HEK293 (cell line): Measurements from ENCODE around the gene FAM151A.

Source experiments
- CTCF ChIA-PET: fragments of 350-600 bp; formaldehyde crosslinking; extraction: SDS; loops from one replicate; lab custom pipeline; 2021; ENCODE audit warnings: antibody characterized with exemption; lab: Yijun Ruan, JAX
- POLR2A ChIA-PET: fragments of 300-600 bp; formaldehyde crosslinking; extraction: SDS; loops from one replicate; lab custom pipeline; 2020; ENCODE audit warnings: antibody characterized with exemption, inconsistent platforms; lab: Yijun Ruan, JAX
- H3K27ac ChIP-seq: fragments of 200-500 bp; sonication (Bioruptor generic); 2 replicates; pipeline ENCODE4 v1.5.1; 2014; ENCODE audit warnings: low read depth, low read length, control low read depth, inconsistent platforms; ENCODE audit errors: extremely low read depth
- H3K36me3 ChIP-seq, 2 experiments: fragments of 200-500 bp in 1 of 2; sonication (Bioruptor generic) in 1 of 2; 1 replicate in 1 of 2; 2 replicates in 1 of 2; pipeline ENCODE4 v1.5.1; 2014 to 2017; ENCODE audit warnings: inconsistent platforms in 2 of 2, low read length in 2 of 2; ENCODE audit not compliant: control insufficient read depth in 2 of 2, insufficient read depth in 1 of 2
- H3K4me1 ChIP-seq: fragments of 200-500 bp; sonication (Bioruptor generic); 2 replicates; pipeline ENCODE4 v1.5.1; 2014; ENCODE audit warnings: mild to moderate bottlenecking, low read length, inconsistent platforms; ENCODE audit not compliant: control insufficient read depth, insufficient read depth
- H3K4me3 ChIP-seq: 2 replicates; pipeline ENCODE4 v1.5.1; 2011; ENCODE audit warnings: low read depth, mild to moderate bottlenecking, control low read depth, low read length, moderate library complexity
- H3K9me3 ChIP-seq: fragments of 200-500 bp; sonication (Bioruptor generic); 2 replicates; pipeline ENCODE4 v1.5.1; 2014; ENCODE audit warnings: low read depth, low read length, inconsistent platforms; ENCODE audit not compliant: control insufficient read depth, insufficient read depth
- HOXD13 ChIP-seq: sonication (generic); formaldehyde crosslinking; IDR thresholded peaks from 2 replicates; pipeline ENCODE4 v1.8.0; 2022; ENCODE audit warnings: missing genetic modification reagents, borderline replicate concordance
- KLF8 ChIP-seq: fragments of 450-650 bp; formaldehyde crosslinking; IDR thresholded peaks from 2 replicates; pipeline ENCODE4 v1.5.1; 2016; ENCODE audit warnings: missing biosample characterization, missing genetic modification characterization
- KLF9 ChIP-seq: fragments of 450-650 bp; formaldehyde crosslinking; IDR thresholded peaks from 2 replicates; pipeline ENCODE4 v1.5.1; 2016; ENCODE audit warnings: missing biosample characterization, missing genetic modification characterization, low read depth
- RBAK ChIP-seq: fragments of 450-650 bp; formaldehyde crosslinking; IDR thresholded peaks from 2 replicates; pipeline ENCODE4 v1.5.1; 2016; ENCODE audit warnings: missing biosample characterization, missing genetic modification characterization
- SALL2 ChIP-seq: fragments of 450-650 bp; formaldehyde crosslinking; IDR thresholded peaks from 2 replicates; pipeline ENCODE4 v1.5.0; 2017; ENCODE audit warnings: missing biosample characterization, mild to moderate bottlenecking, missing genetic modification characterization, borderline replicate concordance
- TRIM28 ChIP-seq: IDR thresholded peaks from 2 replicates; pipeline ENCODE4 v1.6.1; 2011; ENCODE audit warnings: low read length, control low read depth, borderline replicate concordance
- ZBTB20 ChIP-seq: fragments of 450-650 bp; formaldehyde crosslinking; IDR thresholded peaks from 2 replicates; pipeline ENCODE4 v1.5.1; 2016; ENCODE audit warnings: missing biosample characterization, missing genetic modification characterization
- ZNF10 ChIP-seq: fragments of 450-650 bp; formaldehyde crosslinking; IDR thresholded peaks from 2 replicates; pipeline ENCODE4 v1.5.1; 2017; ENCODE audit warnings: missing biosample characterization, missing genetic modification characterization
- ZNF114 ChIP-seq: fragments of 450-650 bp; formaldehyde crosslinking; IDR thresholded peaks from 2 replicates; pipeline ENCODE4 v1.5.0; 2017; ENCODE audit warnings: missing biosample characterization, missing genetic modification characterization
- ZNF157 ChIP-seq: fragments of 450-650 bp; formaldehyde crosslinking; IDR thresholded peaks from 2 replicates; pipeline ENCODE4 v1.5.1; 2016; ENCODE audit warnings: missing biosample characterization, missing genetic modification characterization
- ZNF404 ChIP-seq: fragments of 450-650 bp; formaldehyde crosslinking; IDR thresholded peaks from 2 replicates; pipeline ENCODE4 v1.5.1; 2017; ENCODE audit warnings: missing biosample characterization, missing genetic modification characterization
- ZNF423 ChIP-seq: fragments of 450-650 bp; formaldehyde crosslinking; IDR thresholded peaks from 2 replicates; pipeline ENCODE4 v1.5.1; 2016; ENCODE audit warnings: missing biosample characterization, missing genetic modification characterization
- ZNF433 ChIP-seq: fragments of 450-650 bp; formaldehyde crosslinking; IDR thresholded peaks from 2 replicates; pipeline ENCODE4 v1.5.1; 2016; ENCODE audit warnings: missing biosample characterization, missing genetic modification characterization, low read depth
- ZNF521 ChIP-seq: fragments of 450-650 bp; formaldehyde crosslinking; IDR thresholded peaks from 2 replicates; pipeline ENCODE4 v1.5.1; 2017; ENCODE audit warnings: missing biosample characterization, mild to moderate bottlenecking, missing genetic modification characterization
- ZNF658 ChIP-seq: fragments of 450-650 bp; formaldehyde crosslinking; IDR thresholded peaks from 2 replicates; pipeline ENCODE4; 2016; ENCODE audit warnings: missing biosample characterization, missing genetic modification characterization
- ZNF704 ChIP-seq: fragments of 450-650 bp; formaldehyde crosslinking; IDR thresholded peaks from 2 replicates; pipeline ENCODE4 v1.5.1; 2016; ENCODE audit warnings: missing biosample characterization, missing genetic modification characterization
- ZNF777 ChIP-seq: fragments of 450-650 bp; formaldehyde crosslinking; IDR thresholded peaks from 2 replicates; pipeline ENCODE4 v1.5.1; 2017; ENCODE audit warnings: missing biosample characterization, missing genetic modification characterization, borderline replicate concordance
- TF ChIP-seq, protein P1 (sequence below): fragments of 450-650 bp; formaldehyde crosslinking; IDR thresholded peaks from 2 replicates; pipeline ENCODE4 v1.5.1; 2016; ENCODE audit warnings: missing biosample characterization, missing genetic modification characterization
- TF ChIP-seq, protein P2 (sequence below): fragments of 450-650 bp; formaldehyde crosslinking; IDR thresholded peaks from 2 replicates; pipeline ENCODE4 v1.5.1; 2017; ENCODE audit warnings: missing biosample characterization, missing genetic modification characterization
- TF ChIP-seq, protein P3 (sequence below): fragments of 450-650 bp; formaldehyde crosslinking; IDR thresholded peaks from 2 replicates; pipeline ENCODE4 v1.5.1; 2017; ENCODE audit warnings: missing biosample characterization, missing genetic modification characterization

The FAM151A gene

DNA sequence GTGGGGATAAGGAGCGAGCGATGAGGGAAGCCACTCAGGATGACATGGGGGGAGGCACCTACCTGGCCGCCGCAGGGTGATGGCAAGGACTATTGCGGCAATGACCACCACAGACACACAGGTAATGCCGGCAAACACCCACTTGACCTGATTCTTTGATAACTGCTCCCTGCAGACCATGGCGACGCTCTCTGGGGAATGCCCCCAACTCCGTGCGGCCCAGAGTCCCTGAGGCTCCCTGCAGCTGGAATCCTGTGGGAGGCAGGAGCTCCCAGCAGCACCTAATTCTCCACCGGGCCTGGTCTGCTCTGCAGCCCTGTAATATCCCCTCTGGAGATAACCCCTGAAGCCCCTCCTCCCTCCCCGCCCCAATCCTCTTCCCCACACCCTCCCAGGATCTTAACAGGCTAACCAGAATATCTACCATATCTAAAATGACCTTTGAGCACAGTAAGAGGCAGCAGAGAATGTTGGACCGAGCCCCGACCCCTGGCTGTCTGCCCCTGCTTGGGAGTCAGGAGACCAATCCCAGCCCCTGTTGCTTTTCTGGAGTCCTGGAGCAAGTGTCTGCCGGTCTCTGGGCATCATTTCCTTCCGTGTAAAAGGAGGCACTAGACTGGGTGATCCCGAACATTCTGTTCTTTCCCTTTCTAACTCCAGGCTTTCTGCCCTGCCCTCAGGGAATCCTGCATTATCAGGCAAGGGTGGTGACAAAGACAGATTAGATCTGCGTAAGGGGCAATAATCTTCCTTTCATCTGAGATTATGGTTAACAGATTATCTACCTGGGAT lies at the start of gene FAM151A:
Gene FAM151A, minus strand, starts transcription at position 310 of the 792 bp plus-strand sequence. Its CDS starts 130 bp downstream, at position 180.
- no peak within 1 kb of the TSS for H3K27ac ChIP-seq
- no peak within 1 kb of the TSS for H3K4me3 ChIP-seq
- H3K4me1 ChIP-seq, result no peaks in the 10 kb centered on the region
- no peaks in the 10 kb centered on the region for H3K9me3 ChIP-seq
- CTCF ChIA-PET, result no interaction called here
- TF ChIP-seq ZNF423 (tag by site-specific recombination) (no peak), ZNF404 (tag by site-specific recombination) (no peak), ZBTB20 (tag by site-specific recombination) (no peak), ZNF658 (tag by site-specific recombination) (no peak), ZNF114 (no peak), RBAK (tag by site-specific recombination) (no peak), ZNF157 (tag by site-specific recombination) (no peak), KLF9 (tag by site-specific recombination) (no peak), ZNF433 (tag by site-specific recombination) (no peak), ZNF777 (tag by site-specific recombination) (no peak), TRIM28 (no peak), SALL2 (no peak), ZNF704 (tag by site-specific recombination) (no peak), ZNF10 (tag by site-specific recombination) (no peak), KLF8 (no peak), HOXD13 (CRISPR knock-in tag) (no peak), ZNF521 (tag by site-specific recombination) (no peak)
- TF ChIP-seq, protein P1, sequence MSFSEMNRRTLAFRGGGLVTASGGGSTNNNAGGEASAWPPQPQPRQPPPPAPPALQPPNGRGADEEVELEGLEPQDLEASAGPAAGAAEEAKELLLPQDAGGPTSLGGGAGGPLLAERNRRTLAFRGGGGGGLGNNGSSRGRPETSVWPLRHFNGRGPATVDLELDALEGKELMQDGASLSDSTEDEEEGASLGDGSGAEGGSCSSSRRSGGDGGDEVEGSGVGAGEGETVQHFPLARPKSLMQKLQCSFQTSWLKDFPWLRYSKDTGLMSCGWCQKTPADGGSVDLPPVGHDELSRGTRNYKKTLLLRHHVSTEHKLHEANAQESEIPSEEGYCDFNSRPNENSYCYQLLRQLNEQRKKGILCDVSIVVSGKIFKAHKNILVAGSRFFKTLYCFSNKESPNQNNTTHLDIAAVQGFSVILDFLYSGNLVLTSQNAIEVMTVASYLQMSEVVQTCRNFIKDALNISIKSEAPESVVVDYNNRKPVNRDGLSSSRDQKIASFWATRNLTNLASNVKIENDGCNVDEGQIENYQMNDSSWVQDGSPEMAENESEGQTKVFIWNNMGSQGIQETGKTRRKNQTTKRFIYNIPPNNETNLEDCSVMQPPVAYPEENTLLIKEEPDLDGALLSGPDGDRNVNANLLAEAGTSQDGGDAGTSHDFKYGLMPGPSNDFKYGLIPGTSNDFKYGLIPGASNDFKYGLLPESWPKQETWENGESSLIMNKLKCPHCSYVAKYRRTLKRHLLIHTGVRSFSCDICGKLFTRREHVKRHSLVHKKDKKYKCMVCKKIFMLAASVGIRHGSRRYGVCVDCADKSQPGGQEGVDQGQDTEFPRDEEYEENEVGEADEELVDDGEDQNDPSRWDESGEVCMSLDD (tag by site-specific recombination), result no peak
- TF ChIP-seq, protein P2, sequence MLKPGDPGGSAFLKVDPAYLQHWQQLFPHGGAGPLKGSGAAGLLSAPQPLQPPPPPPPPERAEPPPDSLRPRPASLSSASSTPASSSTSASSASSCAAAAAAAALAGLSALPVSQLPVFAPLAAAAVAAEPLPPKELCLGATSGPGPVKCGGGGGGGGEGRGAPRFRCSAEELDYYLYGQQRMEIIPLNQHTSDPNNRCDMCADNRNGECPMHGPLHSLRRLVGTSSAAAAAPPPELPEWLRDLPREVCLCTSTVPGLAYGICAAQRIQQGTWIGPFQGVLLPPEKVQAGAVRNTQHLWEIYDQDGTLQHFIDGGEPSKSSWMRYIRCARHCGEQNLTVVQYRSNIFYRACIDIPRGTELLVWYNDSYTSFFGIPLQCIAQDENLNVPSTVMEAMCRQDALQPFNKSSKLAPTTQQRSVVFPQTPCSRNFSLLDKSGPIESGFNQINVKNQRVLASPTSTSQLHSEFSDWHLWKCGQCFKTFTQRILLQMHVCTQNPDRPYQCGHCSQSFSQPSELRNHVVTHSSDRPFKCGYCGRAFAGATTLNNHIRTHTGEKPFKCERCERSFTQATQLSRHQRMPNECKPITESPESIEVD (tag by site-specific recombination), result no peak
- TF ChIP-seq, protein P3, sequence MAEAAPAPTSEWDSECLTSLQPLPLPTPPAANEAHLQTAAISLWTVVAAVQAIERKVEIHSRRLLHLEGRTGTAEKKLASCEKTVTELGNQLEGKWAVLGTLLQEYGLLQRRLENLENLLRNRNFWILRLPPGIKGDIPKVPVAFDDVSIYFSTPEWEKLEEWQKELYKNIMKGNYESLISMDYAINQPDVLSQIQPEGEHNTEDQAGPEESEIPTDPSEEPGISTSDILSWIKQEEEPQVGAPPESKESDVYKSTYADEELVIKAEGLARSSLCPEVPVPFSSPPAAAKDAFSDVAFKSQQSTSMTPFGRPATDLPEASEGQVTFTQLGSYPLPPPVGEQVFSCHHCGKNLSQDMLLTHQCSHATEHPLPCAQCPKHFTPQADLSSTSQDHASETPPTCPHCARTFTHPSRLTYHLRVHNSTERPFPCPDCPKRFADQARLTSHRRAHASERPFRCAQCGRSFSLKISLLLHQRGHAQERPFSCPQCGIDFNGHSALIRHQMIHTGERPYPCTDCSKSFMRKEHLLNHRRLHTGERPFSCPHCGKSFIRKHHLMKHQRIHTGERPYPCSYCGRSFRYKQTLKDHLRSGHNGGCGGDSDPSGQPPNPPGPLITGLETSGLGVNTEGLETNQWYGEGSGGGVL, result no peak
- POLR2A ChIA-PET, result no interaction called here
- H3K36me3 ChIP-seq, result no peaks in the 10 kb centered on the region
